Activated T-cell treated with anti-CD3 and anti-CD28 coated beads, Interleukin-2, amount 50 U/mL, for 48 hours (primary cell): ENCODE data around the gene XPO4.
"Not testable (repeated sequence)": the region's sequence is repeated elsewhere in the genome, so short reads cannot be mapped to it uniquely, and the experiment has no call there.

ENCODE experiments used
- DNase-seq, 2 experiments: peaks; one replicate each; pipeline ENCODE4 v3.0.0-alpha.2; 2020

The XPO4 gene

GRCh38 chr13:20902438-20903163 lies at the start of gene XPO4:
TSS of gene XPO4 (minus strand) at chr13:20902746. CDS start at chr13:20902738, 8 bp downstream.
- peak; percentile 85 to 88 for DNase-seq

- DNase-seq, result not testable (repeated sequence)
These were observed 45.5 kb upstream of the XPO4 start for GRCh38 chr13:20948001-20948400.

- DNase-seq, result peak in 1 of 2 experiments; percentile 23
These were observed 43.4 kb upstream of the XPO4 start for GRCh38 chr13:20945952-20946383.

- DNase-seq, result no peak
These were observed 40.5 kb upstream of the XPO4 start for GRCh38 chr13:20942938-20943559.

- not testable (repeated sequence) for DNase-seq
These were observed 38.0 kb upstream of the XPO4 start for GRCh38 chr13:20940511-20940910.

GRCh38 chr13:20940083-20940482 lies 37.5 kb upstream of the XPO4 start:
- no peak for DNase-seq

GRCh38 chr13:20939662-20940061 lies 37.1 kb upstream of the XPO4 start:
- no peak for DNase-seq

- no peak for DNase-seq
These were observed 35.8 kb upstream of the XPO4 start for GRCh38 chr13:20938302-20938701.

- DNase-seq, result no peak
These were observed 25.2 kb upstream of the XPO4 start for GRCh38 chr13:20927596-20928257.

- not testable (repeated sequence) for DNase-seq
These were observed 22.8 kb upstream of the XPO4 start for GRCh38 chr13:20925395-20925790.

- peak; percentile 74 for DNase-seq
These were observed 22.3 kb upstream of the XPO4 start for GRCh38 chr13:20924758-20925394.

- DNase-seq, result no peak
These were observed 20.7 kb upstream of the XPO4 start for GRCh38 chr13:20923272-20923671.

GRCh38 chr13:20921572-20921971 lies 19.0 kb upstream of the XPO4 start:
- DNase-seq, result no peak

GRCh38 chr13:20915676-20916075 lies 13.1 kb upstream of the XPO4 start:
- not testable (repeated sequence) for DNase-seq

GRCh38 chr13:20911037-20911436 lies 8.5 kb upstream of the XPO4 start:
- no peak for DNase-seq

GRCh38 chr13:20908714-20909497 lies 6.4 kb upstream of the XPO4 start:
- DNase-seq, result no peak

- DNase-seq, result no peak
These were observed 2.4 kb upstream of the XPO4 start for GRCh38 chr13:20904908-20905307.

GRCh38 chr13:20903164-20903475 lies 574 bp upstream of the XPO4 start:
- no peak for DNase-seq

- DNase-seq, result no peak
These were observed 693 bp downstream of the XPO4 start for GRCh38 chr13:20901668-20902437.

- no peak for DNase-seq
These were observed 8.3 kb downstream of the XPO4 start for GRCh38 chr13:20894245-20894644.

- no peak for DNase-seq
These were observed 10.8 kb downstream of the XPO4 start for GRCh38 chr13:20891768-20892167.

- no peak for DNase-seq
These were observed 11.5 kb downstream of the XPO4 start for GRCh38 chr13:20891034-20891433.
